ENCODE results near the gene DNAI1. TPM values are rescaled to one million over a fixed set of nuclear protein-coding genes. Genes with fewer than 3 reads are reported as not detected.
A peak's percentile ranks its signal among the peaks of the same experiment; 100 is the strongest.
"Not testable (repeated sequence)": the region's sequence is repeated elsewhere in the genome, so short reads cannot be mapped to it uniquely, and the experiment has no call there.

The DNAI1 gene
- not detected in 2 replicates for total RNA-seq (2014; rRNA removed; shearing (Covaris generic))

DNA sequence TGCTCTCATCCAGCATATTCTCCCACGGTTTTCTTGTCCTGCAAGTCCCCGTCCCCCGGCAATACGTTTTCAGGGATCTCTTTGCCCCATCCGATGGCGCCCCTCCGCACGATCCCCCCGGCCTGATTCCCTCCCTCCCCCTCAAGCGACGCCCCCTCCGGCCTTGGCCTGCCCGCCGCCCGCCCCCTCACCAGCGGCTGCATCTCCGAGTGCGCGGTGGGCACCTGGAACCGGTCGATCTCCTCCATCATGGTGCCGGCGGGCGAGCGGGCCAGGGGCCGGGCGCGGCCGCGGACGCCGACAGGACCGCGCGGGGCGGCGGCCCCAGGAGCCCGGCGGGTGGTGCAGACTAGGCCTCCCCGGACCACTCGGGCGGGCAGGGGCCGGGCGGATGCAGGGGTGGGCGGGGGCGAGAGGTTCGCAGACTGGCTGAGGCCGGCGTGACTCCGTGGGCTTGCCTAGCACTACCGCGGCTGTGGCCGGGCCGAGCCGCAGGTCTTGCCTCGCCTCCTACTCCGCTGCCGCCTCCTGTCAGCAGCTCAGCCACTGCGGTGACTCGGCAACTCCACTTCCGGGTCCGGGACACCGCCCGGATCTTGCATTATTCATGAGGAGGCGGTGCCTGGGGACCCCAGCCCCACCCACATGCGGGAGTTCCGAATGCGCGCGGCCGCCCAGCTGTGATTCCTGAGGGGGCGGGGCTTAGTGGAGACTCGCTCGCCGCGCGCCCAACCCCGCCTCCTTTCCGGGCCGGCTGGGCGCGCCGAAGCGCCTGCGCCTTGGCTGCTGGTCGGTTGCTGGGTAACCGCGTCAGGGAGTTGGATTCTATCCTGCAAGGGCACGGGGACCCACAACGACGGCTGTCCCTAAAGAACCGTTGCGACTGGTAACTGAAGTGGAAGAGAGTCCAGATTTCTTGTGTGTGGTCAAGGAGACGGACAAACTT lies at the start of gene DNAI1, which contains the start of gene FAM219A:
Gene DNAI1 (plus strand): TSS at position 793 of the 946 bp plus-strand sequence. CDS start 201 bp downstream, outside the sequence.
Gene FAM219A (minus strand): TSS at position 558 of the 946 bp plus-strand sequence. CDS start 307 bp downstream, at position 251.
- DNase-seq (ENCODE audit: low read depth): peak; percentile 99

DNA sequence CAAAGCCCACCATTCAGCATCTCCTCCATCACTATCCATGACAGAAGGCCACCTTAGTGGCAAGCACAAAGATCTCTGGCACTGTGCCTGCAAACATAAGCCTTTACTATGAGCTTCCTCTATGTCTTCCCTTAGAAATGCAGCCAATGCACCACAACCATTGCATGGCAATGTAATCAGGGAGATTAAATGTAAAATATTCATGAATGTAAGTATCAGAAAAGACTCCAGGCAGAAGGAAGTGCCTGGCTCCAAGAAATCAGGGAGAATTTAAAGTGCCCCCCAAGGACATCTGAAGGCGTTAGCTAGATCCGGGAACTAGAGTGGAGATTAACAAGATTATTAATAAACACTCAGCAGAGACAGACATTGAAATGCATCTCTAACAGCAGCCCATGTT lies 49.5 kb upstream of the DNAI1 start:
- DNase-seq (ENCODE audit: low read depth): no peak

DNA sequence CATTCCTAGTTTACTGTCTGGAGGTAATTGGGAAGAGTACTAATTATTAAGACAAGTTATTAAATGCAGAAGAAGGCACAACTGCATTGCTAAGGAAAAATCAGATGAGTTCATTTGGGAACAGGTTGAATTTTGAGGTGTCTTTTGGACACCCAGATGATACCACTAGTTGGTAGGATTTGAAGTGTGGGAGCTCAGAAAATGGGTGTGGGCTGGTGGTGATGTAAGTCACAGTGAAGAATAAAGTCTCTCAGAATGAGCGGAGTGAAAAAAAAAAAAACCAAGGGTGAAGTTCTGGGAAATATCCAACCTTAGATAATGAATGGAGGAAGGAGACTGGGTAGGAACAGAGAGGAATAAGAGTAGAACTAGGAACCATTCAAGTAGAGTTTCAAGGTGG lies 46.3 kb upstream of the DNAI1 start:
- DNase-seq (ENCODE audit: low read depth): no peak

DNA sequence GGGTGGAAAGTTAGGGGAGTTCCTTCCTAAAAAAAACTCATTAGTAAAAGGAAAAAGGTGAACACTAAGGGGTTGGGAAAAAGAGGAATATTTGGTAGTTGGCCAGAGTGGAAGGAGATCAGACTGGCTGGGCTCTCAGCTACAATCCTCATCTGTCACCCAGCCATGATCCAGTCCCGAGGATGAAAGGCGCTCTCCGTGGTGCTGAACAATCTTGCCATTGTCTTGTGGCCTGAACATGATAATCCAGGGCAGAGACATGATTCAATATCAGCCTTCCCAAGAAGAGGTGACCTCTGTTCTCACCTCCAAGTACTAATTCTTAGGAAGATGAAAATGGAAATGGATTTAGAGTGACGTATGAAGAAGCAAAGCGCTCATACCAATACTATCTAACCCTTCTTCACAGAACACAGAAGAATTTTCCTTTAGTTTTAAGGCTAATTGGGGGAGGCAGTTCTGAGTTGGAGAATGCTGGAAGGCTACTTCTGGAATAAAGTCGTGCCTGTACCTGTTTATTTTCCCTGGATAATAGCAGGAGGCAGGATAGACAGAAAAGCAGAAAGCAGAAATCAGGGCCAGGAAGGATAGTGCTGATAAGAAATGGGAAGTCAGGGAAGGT lies 45.3 kb upstream of the DNAI1 start:
- DNase-seq (ENCODE audit: low read depth): peak; percentile 59

DNA sequence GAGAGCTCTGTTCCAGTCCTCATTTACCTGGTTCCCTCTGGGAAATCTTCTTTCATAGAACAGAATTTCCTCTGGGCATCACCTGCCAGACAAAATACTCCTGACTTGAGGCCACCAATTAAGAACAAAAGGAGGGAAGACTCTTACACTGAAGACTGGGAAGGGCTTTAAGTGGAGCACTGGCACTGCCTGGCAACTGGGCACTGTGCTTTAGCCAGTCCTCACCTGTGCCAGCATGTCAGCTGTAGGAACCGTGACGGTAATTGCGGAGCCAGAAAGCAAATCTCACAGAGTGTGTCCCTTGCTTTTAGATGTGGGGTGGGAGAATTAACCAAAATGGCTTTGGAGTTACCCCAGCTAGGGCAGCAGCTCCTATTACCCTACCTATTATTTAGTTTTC lies 40.9 kb upstream of the DNAI1 start:
- no peak for DNase-seq (ENCODE audit: low read depth)

- no peak for DNase-seq (ENCODE audit: low read depth)
Measured at GRCh38 chr9:34419716-34420504, 38.7 kb upstream of the DNAI1 start.

DNA sequence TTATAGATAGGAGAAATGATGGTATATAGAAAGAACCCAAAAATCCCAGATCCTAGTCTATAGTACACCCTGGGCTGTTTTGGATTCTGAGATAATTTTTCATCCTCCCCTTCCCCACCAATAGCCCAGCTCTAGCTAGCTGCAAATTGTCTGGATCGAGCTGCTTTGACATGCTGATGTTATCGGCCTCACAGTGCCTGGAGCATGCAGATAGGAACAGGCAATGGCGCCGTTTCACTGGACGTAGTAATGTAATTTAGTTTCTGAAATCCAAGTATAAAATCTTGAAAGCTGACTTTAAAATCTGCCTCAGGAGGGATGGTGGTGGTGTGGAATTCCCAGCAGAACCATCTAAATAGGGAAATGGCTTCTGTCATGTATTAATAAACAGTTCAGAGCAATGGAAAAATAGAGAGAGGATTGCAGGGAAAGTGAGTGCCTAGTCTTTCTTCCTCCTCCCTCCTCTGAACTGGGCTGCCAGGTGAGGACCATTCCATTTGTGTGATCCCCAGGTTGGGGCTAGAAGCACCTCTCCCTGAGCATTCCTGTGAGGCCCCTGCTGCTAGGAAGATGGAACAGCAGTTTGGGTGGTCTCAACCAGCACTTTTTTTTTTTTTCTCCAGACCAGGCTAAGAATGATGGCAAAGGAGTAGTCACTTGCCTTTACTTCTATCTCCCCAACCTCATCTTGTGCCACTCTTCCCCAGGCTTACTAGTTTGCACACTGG lies 32.1 kb upstream of the DNAI1 start:
- no peak for DNase-seq (ENCODE audit: low read depth)

DNA sequence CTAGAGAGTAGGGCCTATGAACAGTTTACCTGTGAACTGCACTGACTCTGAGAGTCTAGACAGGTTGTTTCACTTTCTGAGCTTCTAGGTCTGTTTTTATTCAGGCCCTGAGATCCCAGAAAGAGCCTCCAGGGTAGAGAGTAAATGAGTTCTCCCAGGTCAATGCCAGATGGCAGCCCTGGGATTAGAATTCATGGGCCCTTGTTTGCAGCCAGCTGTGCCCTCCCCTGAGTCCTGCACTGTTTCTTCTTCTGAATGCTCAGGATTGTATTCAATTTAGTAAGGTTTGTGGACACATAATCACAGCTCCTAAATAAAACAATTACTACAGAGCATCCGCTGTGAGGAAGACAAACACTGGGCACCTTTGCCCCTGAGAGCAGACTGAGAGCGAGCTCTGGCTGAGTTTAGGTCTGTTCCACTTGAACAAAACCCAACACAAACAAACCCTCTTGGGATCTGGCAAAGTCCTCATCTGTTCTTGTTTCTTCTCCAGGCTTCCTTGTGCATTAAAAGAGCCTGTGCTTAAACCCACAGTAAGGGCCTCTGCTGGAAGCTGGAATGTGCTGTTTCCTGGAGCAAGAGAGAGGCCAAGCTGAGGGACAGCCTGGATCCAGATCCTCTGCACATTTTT lies 30.2 kb upstream of the DNAI1 start:
- DNase-seq (ENCODE audit: low read depth): no peak

DNA sequence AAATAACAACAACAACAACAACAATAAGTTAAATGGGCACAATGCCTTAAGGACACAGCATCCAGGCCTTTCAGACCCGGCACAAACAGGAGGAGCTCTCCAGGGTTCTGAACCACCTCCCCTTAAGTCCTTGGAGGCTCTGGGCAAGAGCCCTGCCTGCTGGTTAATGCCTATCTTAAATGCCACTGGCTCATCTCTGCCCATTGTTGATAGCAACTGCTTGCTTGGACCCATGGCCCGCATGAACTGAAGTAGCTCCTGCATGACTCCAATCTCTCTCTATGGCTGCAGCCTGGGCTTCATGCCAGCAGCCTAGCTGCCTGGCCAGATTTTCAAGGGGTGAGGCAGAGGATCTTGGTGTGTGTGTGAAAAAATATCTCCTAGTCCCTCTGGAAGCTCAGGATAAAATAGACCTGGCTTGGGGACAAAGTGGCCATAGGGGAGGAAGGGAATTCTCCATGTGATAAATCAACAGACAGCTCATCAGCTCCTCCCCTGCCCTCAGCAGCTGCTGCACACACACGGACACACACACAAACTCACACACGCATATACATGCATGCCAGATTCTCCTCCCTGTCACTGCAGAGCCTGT lies 27.7 kb upstream of the DNAI1 start:
- peak; percentile 51 for DNase-seq (ENCODE audit: low read depth)

DNA sequence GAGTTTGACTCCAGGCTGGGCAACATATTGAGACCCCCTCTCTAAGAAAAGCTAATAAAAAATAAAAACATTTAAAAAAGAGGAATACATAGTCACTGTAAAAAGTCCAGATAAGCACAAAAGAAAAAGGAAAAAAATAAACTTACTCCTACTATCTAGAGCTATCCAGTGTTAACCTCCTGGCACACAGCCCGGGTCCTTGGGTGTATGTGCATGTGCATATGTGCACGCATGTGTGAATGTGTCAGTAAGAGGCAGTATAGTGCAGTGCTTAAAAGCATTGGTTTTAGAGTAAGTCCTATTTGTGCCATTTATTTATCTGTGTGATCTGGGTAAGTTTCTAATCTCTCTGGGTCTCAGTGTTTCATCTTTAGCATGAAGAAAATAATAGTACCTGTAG lies 26.9 kb upstream of the DNAI1 start:
- no peak for DNase-seq (ENCODE audit: low read depth)

DNA sequence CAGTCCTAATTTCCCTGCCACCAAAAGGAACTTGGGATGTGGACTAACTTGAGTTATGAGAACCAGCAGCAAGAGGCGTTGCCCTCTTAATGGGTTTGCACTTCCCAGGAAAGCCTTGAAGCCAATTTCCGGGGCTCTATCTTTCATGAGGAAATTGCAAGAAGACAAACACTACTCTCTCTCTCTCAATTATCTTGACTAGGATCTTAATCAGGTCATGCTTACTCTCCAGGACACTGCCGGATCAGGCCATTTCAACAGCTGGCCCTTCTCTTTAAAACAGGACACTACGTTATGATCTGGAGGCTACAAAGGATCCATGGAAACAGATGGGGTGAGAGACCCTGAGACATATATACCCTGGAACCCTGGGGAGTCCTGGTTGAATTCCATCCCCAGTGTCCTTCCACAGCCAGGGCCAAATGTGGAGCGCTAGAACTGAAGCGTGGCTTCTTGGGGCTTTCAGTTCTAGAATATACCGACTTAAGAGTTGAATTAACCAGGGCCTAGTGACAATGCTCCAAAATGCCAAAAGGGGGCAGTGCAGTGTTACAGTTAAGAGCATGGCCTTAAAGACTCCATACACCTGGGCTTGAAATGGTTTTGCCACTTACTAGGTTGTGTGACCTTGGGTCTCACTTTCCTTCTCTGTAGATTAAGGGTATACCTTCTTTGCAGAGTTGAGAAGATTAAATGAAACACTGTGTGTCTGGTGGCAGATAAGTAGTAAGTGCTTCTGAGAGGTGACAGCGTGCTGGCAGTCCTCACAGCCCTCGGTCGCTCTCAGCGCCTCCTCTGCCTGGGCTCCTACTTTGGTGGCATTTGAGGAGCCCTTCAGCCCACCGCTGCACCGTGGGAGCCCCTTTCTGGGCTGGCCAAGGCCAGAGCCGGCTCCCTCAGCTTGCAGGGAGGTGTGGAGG lies 21.3 kb upstream of the DNAI1 start:
- peak; percentile 76 for DNase-seq (ENCODE audit: low read depth)

DNA sequence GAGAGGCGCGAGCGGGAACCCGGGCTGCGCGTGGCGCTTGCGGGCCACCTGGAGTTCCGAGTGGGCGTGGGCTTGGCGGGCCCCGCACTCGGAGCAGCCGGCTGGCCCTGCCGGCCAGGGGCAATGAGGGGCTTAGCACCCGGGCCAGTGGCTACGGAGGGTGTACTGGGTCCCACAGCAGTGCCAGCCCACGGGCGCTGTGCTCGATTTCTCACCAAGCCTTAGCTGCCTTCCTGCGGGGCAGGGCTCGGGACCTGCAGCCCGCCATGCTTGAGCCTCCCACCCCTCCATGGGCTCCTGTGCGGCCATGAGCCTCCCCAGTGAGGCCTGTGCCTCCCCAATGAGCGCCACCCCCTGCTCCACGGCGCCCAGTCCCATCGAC lies 20.7 kb upstream of the DNAI1 start:
- not testable (repeated sequence) for DNase-seq (ENCODE audit: low read depth)

- not testable (repeated sequence) for DNase-seq (ENCODE audit: low read depth)
Measured at GRCh38 chr9:34438465-34438864, 20.1 kb upstream of the DNAI1 start.

GRCh38 chr9:34440017-34440416 lies 18.6 kb upstream of the DNAI1 start:
- DNase-seq (ENCODE audit: low read depth): no peak

DNA sequence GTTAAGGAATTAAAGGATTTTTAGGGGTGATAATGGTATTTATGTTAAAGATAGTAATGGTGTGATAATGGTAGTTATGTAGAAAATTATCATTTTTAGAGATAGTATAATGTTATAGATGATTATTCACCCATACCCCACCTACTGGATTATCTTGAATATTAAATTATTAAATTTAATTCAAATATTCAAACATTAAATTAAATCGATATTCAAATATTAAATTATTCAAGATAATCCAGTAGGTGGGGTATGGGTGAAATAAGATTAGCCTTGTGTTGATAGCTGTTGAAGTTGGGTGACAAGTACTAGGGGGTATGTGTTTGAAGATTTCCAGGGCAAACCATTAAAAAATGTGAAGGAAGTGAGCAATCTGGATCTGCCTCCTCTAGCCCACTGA lies 15.8 kb upstream of the DNAI1 start:
- DNase-seq (ENCODE audit: low read depth): no peak

DNA sequence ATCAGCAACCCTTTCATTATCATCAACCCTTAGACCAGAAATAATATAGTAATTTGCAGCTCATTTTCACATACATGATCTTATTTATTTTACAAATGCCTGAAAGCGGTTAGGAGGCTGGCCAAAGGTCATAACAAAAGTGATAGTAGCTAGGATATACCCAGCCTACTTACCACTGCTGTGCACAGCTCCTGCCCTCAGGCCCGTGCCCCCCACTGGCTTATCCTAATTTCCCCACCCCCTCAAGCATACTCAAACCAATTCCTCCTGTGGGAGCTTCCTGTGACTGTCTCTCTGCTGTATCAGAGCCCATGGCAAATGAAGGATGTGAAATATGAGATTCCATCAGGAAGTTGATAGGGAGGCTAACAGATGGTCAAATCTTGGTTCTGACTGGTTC lies 15.1 kb upstream of the DNAI1 start:
- DNase-seq (ENCODE audit: low read depth): peak; percentile 55

DNA sequence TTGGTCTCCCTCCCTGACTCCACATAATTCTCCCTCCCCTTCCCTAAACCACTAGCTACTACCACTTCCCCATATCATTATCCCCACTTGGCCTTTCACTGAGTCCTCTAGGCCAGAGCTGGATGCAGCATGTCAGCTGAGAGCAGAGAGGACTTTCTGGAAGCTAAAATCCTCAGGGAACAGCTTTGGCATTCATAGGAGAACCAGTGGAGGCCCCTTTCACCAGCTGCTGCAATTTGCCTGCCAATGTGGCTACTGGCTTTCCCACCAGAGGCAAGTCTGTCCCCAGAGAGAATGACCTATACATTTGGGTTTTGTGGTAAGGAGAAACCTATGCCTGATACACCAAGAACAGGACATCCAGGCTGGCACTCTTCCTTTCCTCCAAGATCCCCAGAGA lies 14.6 kb upstream of the DNAI1 start:
- no peak for DNase-seq (ENCODE audit: low read depth)

- no peak for DNase-seq (ENCODE audit: low read depth)
Measured at GRCh38 chr9:34446468-34446891, 12.1 kb upstream of the DNAI1 start.

DNA sequence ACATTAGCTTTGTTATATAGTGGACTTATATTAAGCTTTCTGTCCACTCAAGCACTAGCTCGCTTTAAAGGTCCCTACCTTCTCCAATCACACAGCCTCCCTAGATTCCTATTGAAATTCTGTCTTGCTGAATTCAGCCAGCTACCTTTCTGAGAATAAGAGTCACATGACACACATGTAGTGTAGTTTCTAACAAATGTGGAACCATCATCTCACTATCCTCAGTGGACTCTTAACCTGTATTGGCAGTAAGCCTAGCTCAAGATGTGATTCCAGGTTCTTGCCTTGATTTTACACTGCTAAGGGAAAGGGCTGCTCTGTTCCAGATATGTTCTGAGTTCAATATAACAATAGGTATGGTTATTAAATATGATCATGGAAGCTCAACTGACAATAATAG lies 11.7 kb upstream of the DNAI1 start:
- no peak for DNase-seq (ENCODE audit: low read depth)
